HG02798 (cell line): Measurements from ENCODE around the gene AGO4.
A peak's percentile ranks its signal among the peaks of the same experiment; 100 is the strongest.
"Not testable (repeated sequence)": the region's sequence is repeated elsewhere in the genome, so short reads cannot be mapped to it uniquely, and the experiment has no call there.

Source experiments
- ATAC-seq: cut with Tn5 transposase; IDR thresholded peaks from one replicate; pipeline ENCODE4 v1.9.1; 2021; ENCODE audit warnings: mild to moderate bottlenecking; ENCODE audit not compliant: unreplicated experiment, poor library complexity

AGO4 gene

GRCh38 chr1:35807614-35808449 lies at the start of gene AGO4:
Gene AGO4 (plus strand): TSS chr1:35808016. CDS start chr1:35808417, 401 bp downstream.
- ATAC-seq = peak; percentile 52

GRCh38 chr1:35762141-35762540 lies 45.7 kb upstream of the AGO4 start:
- no peak for ATAC-seq

- ATAC-seq = no peak
Measured at GRCh38 chr1:35763201-35763600, 44.6 kb upstream of the AGO4 start.

- ATAC-seq = no peak
Measured at GRCh38 chr1:35764283-35764682, 43.5 kb upstream of the AGO4 start.

- no peak for ATAC-seq
Measured at GRCh38 chr1:35768350-35769187, 39.2 kb upstream of the AGO4 start.

- peak; percentile 84 for ATAC-seq
Measured at GRCh38 chr1:35769188-35769758, 38.5 kb upstream of the AGO4 start.

- ATAC-seq = no peak
Measured at GRCh38 chr1:35773711-35774110, 34.1 kb upstream of the AGO4 start.

- not testable (repeated sequence) for ATAC-seq
Measured at GRCh38 chr1:35776172-35776571, 31.6 kb upstream of the AGO4 start.

- ATAC-seq = no peak
Measured at GRCh38 chr1:35777109-35777508, 30.7 kb upstream of the AGO4 start.

GRCh38 chr1:35783055-35783583 lies 24.7 kb upstream of the AGO4 start:
- no peak for ATAC-seq

GRCh38 chr1:35784364-35784763 lies 23.5 kb upstream of the AGO4 start:
- ATAC-seq = not testable (repeated sequence)

GRCh38 chr1:35788139-35788538 lies 19.7 kb upstream of the AGO4 start:
- no peak for ATAC-seq

GRCh38 chr1:35790670-35791069 lies 17.1 kb upstream of the AGO4 start:
- ATAC-seq = no peak

- no peak for ATAC-seq
Measured at GRCh38 chr1:35795295-35795694, 12.5 kb upstream of the AGO4 start.

- no peak for ATAC-seq
Measured at GRCh38 chr1:35797380-35797779, 10.4 kb upstream of the AGO4 start.

- ATAC-seq = not testable (repeated sequence)
Measured at GRCh38 chr1:35798019-35798418, 9.8 kb upstream of the AGO4 start.

- not testable (repeated sequence) for ATAC-seq
Measured at GRCh38 chr1:35800167-35800887, 7.5 kb upstream of the AGO4 start.

- ATAC-seq = peak; percentile 45
Measured at GRCh38 chr1:35808450-35809113, 766 bp downstream of the AGO4 start.
